ENCODE measurements around the gene MYO18A.

MYO18A gene

DNA sequence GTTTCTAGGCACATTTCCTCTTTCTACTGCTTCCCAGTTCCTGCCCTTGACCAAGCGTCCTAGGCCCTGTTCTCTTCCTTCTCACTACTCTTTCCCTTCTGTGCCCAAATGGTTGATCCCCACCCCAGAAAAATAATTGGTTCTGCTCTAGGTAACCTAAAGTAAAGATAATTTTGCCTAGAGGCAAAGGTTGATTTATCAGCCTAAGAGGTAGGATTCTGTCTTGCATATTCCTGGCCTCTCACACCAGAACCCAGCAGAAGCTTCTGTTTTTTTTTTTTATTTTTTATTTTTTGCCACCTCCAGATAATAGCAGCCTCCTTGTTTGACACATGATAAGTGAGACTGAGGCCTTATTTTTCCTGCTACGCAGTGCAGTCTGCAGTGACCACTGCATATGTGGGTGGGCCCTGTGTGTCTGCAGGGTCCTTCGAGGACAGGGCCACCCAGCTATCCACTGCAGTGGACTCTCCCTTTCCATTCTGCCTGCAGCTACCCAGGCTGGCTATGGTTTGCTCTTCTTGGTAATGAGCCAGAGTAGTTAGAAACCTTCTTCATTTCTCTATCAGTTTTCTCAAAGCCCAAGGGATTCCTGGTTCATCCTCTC is 136.6 kb downstream of the MYO18A start:
- DNase-seq: no peak

GRCh38 chr17:29042679-29043538 is 137.3 kb downstream of the MYO18A start, which contains the start of gene PIPOX:
Gene PIPOX, plus strand, starts transcription at chr17:29043141. Its CDS starts 85 bp downstream, at chr17:29043226.
- no peak for DNase-seq

GRCh38 chr17:29042026-29042678 is 138.0 kb downstream of the MYO18A start:
- DNase-seq: no peak

- DNase-seq: no peak
These were observed 138.6 kb downstream of the MYO18A start for GRCh38 chr17:29041571-29041970.

DNA sequence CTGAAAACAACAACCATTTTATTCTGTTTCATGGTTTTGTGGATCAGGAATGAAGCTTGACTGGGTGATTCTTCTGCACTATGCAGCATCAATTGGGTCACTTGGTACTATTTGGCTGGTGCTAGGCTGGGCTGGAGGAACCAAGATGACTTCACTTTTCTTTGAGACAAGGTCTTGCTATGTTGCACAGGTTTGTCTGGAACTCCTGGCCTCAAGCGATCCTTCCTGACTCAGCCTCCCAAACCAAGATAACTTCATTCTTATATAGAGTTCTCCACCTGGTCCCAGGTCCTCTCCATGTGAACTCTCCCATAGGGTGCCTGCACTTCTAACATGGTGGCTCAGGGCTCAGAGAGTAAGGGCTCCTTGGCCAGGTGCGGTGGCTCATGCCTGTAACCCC is 139.1 kb downstream of the MYO18A start:
- no peak for DNase-seq

- DNase-seq: no peak
These were observed 140.2 kb downstream of the MYO18A start for GRCh38 chr17:29039764-29040598.

DNA sequence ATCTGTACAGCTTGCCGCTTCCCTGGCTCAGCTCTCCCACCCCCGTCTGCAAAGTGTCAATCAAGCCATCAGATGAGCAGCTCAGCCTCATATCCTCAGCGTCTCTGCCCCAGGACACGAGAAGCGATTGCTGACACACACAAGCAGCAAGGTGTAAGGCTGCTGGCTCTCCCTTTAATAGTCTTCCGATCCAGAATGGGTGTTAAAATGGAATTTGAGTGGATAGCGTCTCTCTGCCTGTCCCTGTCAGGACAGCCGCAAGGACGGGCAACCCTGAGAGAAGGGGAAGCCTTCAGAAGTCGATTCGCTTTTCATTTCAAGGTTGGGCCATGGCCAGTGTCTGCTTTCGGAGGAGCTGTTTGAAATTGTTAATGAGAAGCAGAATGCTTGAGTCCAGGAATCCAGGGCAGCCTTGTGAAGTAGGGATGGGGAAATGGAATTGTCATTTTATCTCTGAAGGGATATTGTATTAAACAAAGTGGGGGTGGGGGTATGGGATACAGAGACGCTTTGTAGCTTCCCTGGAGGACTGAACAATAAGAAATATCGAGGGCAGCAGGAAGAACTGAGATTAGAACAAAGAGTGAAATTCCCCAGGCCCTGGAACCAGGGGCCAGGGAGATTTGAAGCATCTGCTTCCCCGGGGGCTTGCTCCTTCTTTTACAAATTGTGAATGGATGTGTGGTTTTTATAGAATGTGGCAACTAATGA is 142.0 kb downstream of the MYO18A start:
- no peak for DNase-seq

DNA sequence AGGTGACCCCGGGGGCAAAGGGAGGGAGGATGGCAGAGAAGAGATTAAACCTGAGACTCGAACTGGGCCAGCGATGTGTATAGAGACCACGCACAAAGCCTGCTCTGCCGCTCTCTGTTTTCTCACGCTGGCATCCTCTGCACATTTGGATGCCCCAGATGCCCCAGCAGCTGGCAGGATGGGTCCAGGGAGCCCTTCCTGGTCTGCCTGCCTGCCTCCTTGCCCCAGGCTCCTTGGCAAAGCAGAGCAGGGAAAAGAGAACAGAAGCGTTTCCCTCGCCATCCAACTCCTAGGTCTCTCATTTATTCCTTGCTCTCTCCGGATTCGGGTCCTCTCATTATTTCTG is 142.5 kb downstream of the MYO18A start:
- no peak for DNase-seq

DNA sequence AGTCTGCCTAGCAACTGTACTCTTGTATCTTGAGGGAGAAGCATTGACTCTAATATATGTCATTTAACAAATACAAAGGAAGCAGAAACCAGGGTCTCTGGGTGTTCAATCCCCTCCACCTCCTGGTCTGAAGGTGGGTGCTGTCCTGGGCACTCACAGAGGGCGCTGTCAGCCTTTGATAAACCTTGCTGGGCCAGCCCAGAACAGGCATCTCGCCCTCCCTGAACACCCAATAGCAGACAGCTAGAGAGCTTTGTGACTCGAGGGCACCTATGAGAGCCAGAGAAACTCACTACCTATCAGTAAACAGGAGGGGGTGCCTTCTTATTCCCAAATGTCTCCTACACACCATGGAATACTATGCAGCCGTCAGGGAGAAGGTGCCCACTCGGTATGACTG is 143.6 kb downstream of the MYO18A start:
- no peak for DNase-seq

- no peak for DNase-seq
These were observed 145.7 kb downstream of the MYO18A start for GRCh38 chr17:29034510-29034909.

GRCh38 chr17:29032857-29033197 is 147.4 kb downstream of the MYO18A start:
- no peak for DNase-seq

DNA sequence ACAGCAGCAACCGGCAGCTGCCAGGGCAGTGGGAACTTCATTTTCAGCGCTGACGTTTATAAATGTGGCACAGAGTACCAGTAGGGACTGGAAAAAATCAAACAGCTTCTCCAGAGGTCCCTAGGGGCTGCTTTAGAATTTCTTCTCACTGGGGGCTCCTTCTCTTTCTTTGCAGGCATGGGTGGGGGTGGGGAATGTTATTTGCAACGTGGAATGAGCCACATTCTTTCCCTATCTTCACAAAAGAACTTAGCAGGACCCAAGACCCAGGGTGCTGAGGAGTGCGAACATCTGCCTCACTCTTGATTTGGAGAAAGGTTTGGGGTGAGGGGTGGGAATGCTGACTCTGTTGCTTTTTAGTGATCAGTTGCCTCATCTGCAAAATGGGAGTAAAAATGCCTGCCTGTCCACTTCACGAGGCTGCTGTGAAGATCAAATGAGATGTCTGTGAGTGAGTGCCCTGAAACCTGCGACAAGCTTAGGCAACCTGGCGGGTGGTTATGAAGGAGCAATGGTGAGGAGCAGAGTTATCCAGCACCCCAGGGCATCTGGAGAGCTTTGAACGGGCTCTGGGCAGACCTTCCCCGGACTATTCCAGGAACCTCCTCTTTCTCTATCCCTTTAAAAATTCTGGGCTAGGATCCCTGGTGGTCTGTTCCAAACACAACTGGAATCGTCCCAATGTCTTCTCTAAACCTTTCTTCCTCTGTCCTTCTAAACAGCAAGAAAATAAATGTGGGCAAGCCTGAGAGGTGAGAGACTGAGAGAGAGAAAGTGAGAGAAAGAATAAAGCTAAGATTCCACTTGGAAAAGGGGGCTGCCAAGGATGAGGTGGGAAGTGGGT is 148.0 kb downstream of the MYO18A start:
- no peak for DNase-seq

DNA sequence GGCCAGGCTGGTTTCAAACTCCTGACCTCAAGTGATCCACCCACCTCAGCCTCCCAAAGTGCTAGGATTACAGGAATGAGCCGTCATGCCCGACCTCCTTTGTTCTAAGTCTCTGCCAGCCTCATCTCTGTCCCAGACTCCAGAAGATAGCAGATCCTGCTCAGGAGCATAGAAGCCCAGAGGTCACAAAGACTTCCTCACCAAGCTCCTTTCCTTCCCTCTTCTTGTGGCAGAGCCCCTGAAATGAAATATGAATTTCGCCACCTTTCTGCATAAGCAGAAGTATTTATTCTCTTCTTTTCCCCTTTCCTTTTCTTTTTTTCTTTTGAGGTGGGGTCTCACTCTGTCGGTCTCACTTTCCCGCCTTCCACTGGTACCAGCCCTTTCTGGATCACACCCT is 148.7 kb downstream of the MYO18A start:
- DNase-seq: no peak

DNA sequence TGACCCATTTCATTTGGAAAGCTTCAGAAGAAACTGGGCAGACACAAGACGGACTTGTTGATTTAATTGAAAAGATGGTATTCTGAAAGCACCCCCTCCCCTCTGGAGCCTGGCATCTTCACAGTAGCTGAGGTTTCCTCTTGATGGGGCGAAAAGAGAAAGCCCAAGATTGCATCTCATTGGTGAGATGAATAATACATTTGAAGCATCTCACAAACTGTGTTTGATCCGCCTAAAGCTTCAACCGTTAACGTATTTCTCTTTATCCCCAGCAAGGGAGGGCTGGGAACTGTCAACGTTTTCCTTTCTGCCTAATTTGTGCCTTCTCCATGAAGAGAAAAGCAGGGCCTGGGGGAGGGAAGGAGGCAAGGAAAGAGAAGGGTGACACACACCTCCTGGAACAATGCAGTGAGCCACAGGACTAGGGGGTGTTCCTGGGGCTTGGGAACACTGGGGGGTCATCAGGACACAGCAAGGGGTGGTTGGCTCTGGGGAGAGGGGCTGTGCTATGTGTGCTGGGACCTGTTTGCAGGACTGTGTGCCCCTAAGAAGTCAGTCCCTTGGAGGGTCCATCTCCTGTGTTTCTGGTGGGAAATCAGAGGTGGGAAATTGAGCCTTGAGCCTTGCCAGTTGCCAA is 155.8 kb downstream of the MYO18A start:
- no peak for DNase-seq

GRCh38 chr17:29022074-29022473 is 158.1 kb downstream of the MYO18A start:
- DNase-seq: no peak

DNA sequence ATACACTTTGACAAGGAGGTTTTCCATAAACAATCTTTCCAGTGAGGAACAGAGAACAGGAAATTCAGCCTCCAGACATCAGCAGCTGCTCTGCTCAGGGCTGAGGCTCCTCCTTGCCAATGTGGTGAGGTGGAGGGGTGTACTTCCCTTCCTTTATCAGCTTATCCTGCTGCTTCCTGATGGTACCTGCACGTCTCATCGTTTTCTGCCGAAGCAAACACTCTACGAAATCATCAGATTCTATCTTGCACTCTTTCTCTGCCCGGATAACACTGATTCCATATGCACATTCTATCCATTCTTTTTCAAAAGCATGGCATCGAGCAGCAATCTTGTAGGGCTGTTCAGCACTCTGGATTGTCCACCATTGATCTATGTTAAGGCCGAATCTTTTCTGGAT is 159.0 kb downstream of the MYO18A start:
- no peak for DNase-seq

Data from activated naive CD4-positive, alpha-beta T cell (primary cell).